H9 (cell line): Measurements from ENCODE around the gene DENND4B. TPM values are rescaled to one million over a fixed set of nuclear protein-coding genes. Genes with fewer than 3 reads are reported as not detected.

Source experiments
- DNase-seq: peaks from one replicate; pipeline ENCODE4 v3.0.0-alpha.2; 2017
- H2AFZ ChIP-seq: one replicate; pipeline ENCODE4 v1.6.1; 2013; ENCODE audit warnings: mild to moderate bottlenecking, low read length, control low read depth, moderate library complexity
- H2AK5ac ChIP-seq: 2 replicates; pipeline ENCODE4 v1.6.1; 2013; ENCODE audit warnings: low read length, control low read depth, mixed read lengths; ENCODE audit not compliant: insufficient read length
- H2BK120ac ChIP-seq: one replicate; pipeline ENCODE4 v1.6.1; 2013; ENCODE audit warnings: low read depth, mild to moderate bottlenecking, low read length, control low read depth, inconsistent platforms; ENCODE audit not compliant: poor library complexity, severe bottlenecking
- H2BK12ac ChIP-seq: 2 replicates; pipeline ENCODE4 v1.6.1; 2013; ENCODE audit warnings: low read length, control low read depth, mixed read lengths, low read depth; ENCODE audit not compliant: insufficient read length
- H2BK15ac ChIP-seq: 2 replicates; pipeline ENCODE4 v1.6.1; 2013; ENCODE audit warnings: low read depth, low read length, control low read depth
- H2BK20ac ChIP-seq: one replicate; pipeline ENCODE4 v1.6.1; 2013; ENCODE audit warnings: low read depth, mild to moderate bottlenecking, low read length, control low read depth, inconsistent platforms; ENCODE audit not compliant: poor library complexity, severe bottlenecking
- H2BK5ac ChIP-seq: 2 replicates; pipeline ENCODE4 v1.6.1; 2013; ENCODE audit warnings: low read length, control low read depth, mixed read lengths; ENCODE audit not compliant: insufficient read length
- H3K14ac ChIP-seq: 2 replicates; pipeline ENCODE4 v1.6.1; 2013; ENCODE audit warnings: low read length, control low read depth; ENCODE audit not compliant: insufficient read depth
- H3K18ac ChIP-seq: 2 replicates; pipeline ENCODE4 v1.6.1; 2013; ENCODE audit warnings: low read depth, mild to moderate bottlenecking, mixed read lengths, low read length, control low read depth; ENCODE audit not compliant: insufficient read length
- H3K23ac ChIP-seq: 2 replicates; pipeline ENCODE4 v1.6.1; 2013; ENCODE audit warnings: low read length, control low read depth, mixed read lengths, low read depth; ENCODE audit not compliant: insufficient read length
- H3K23me2 ChIP-seq: 2 replicates; pipeline ENCODE4 v1.6.1; 2013; ENCODE audit warnings: low read depth, mild to moderate bottlenecking, mixed read lengths, low read length, control low read depth; ENCODE audit not compliant: insufficient read length, poor library complexity, severe bottlenecking
- H3K27ac ChIP-seq: 2 replicates; pipeline ENCODE4 v1.5.1; 2013; ENCODE audit warnings: low read length, control low read depth, mixed read lengths, low read depth; ENCODE audit not compliant: insufficient read length
- H3K27me3 ChIP-seq: 2 replicates; pipeline ENCODE4 v1.6.1; 2013; ENCODE audit warnings: low read length, control low read depth, inconsistent platforms; ENCODE audit not compliant: insufficient read depth
- H3K4ac ChIP-seq: 2 replicates; pipeline ENCODE4 v1.6.1; 2013; ENCODE audit warnings: low read depth, mild to moderate bottlenecking, control low read depth, inconsistent platforms, low read length, moderate library complexity
- H3K4me1 ChIP-seq: 2 replicates; pipeline ENCODE4 v1.6.1; 2013; ENCODE audit warnings: low read length, control low read depth, inconsistent platforms; ENCODE audit not compliant: insufficient read depth
- H3K4me2 ChIP-seq: 2 replicates; pipeline ENCODE4 v1.6.1; 2013; ENCODE audit warnings: low read length, control low read depth, mixed read lengths; ENCODE audit not compliant: insufficient read length, insufficient read depth
- H3K56ac ChIP-seq: 2 replicates; pipeline ENCODE4 v1.6.1; 2013; ENCODE audit warnings: low read depth, mild to moderate bottlenecking, mixed read lengths, low read length, control low read depth; ENCODE audit not compliant: insufficient read length
- H3K79me1 ChIP-seq: 2 replicates; pipeline ENCODE4 v1.6.1; 2013; ENCODE audit warnings: low read depth, mild to moderate bottlenecking, moderate library complexity, low read length, control low read depth, inconsistent platforms; ENCODE audit not compliant: insufficient read depth, poor library complexity, severe bottlenecking
- H3K79me2 ChIP-seq: 2 replicates; pipeline ENCODE4 v1.6.1; 2013; ENCODE audit warnings: low read length, control low read depth, inconsistent platforms; ENCODE audit not compliant: insufficient read depth
- H3K9ac ChIP-seq: 2 replicates; pipeline ENCODE4 v1.6.1; 2013; ENCODE audit warnings: low read length, control low read depth, mixed read lengths; ENCODE audit not compliant: insufficient read length; ENCODE audit errors: extremely low read depth
- H3K9me3 ChIP-seq: one replicate; pipeline ENCODE4 v1.6.1; 2013; ENCODE audit warnings: low read depth, low read length, inconsistent platforms; ENCODE audit not compliant: control insufficient read depth
- H3T11ph ChIP-seq: one replicate; pipeline ENCODE4 v1.6.1; 2013; ENCODE audit warnings: mild to moderate bottlenecking, low read length, control low read depth, inconsistent platforms
- H4K20me1 ChIP-seq: one replicate; pipeline ENCODE4 v1.6.1; 2013; ENCODE audit not compliant: control insufficient read depth, insufficient read length, insufficient read depth
- H4K5ac ChIP-seq: 2 replicates; pipeline ENCODE4 v1.6.1; 2013; ENCODE audit warnings: low read depth, mild to moderate bottlenecking, mixed read lengths, low read length, control low read depth; ENCODE audit not compliant: insufficient read length
- H4K8ac ChIP-seq: replicated peaks from 2 replicates; pipeline ENCODE4 v1.6.1; 2013; ENCODE audit warnings: low read length, control low read depth, mixed read lengths, low read depth; ENCODE audit not compliant: insufficient read length
- H4K91ac ChIP-seq: 2 replicates; pipeline ENCODE4 v1.6.1; 2013; ENCODE audit warnings: low read depth, mild to moderate bottlenecking, moderate library complexity, mixed read lengths, low read length, control low read depth; ENCODE audit not compliant: insufficient read length
- H3K27ac Mint-ChIP-seq, 3 experiments: 2 replicates in 2 of 3; 3 replicates in 1 of 3; pipeline ENCODE4 v1.8.0; 2020 to 2021; ENCODE audit warnings: mixed read lengths in 3 of 3, mild to moderate bottlenecking in 1 of 3, moderate library complexity in 1 of 3
- H3K27me3 Mint-ChIP-seq: 2 replicates; pipeline ENCODE4 v1.8.0; 2021; ENCODE audit warnings: low read depth, mild to moderate bottlenecking, moderate library complexity, mixed read lengths
- H3K36me3 Mint-ChIP-seq, 3 experiments: 2 replicates in 2 of 3; 3 replicates in 1 of 3; pipeline ENCODE4 v1.8.0; 2020 to 2021; ENCODE audit warnings: low read depth in 3 of 3, mixed read lengths in 3 of 3; ENCODE audit not compliant: insufficient read depth in 1 of 3
- H3K4me1 Mint-ChIP-seq, 2 experiments: 2 replicates each; pipeline ENCODE4 v1.8.0; 2020; ENCODE audit warnings: mixed read lengths in 2 of 2
- H3K4me3 Mint-ChIP-seq, 2 experiments: 2 replicates in 1 of 2; 3 replicates in 1 of 2; pipeline ENCODE4 v1.8.0; 2020 to 2021; ENCODE audit warnings: mild to moderate bottlenecking in 2 of 2, mixed read lengths in 2 of 2, moderate library complexity in 1 of 2
- H3K9me3 Mint-ChIP-seq, 2 experiments: 2 replicates in 1 of 2; 3 replicates in 1 of 2; pipeline ENCODE4 v1.8.0; 2020; ENCODE audit warnings: mild to moderate bottlenecking in 2 of 2, mixed read lengths in 2 of 2, moderate library complexity in 1 of 2
- CTCF ChIP-seq: fragments of 200-600 bp; sonication (generic); conservative IDR thresholded peaks from 3 replicates; pipeline ENCODE4 v1.8.0; 2021; ENCODE audit warnings: antibody characterized with exemption, mild to moderate bottlenecking
- WGBS: extraction: QIAGEN DNeasy Blood & Tissue Kit; methylation state at CpG from one replicate; pipeline ENCODE4 v1.1.7; 2013; ENCODE audit warnings: missing lambda C conversion rate, low lambda C conversion rate, mixed read lengths; ENCODE audit not compliant: insufficient read length; ENCODE audit errors: extremely low coverage; 5-methylcytosine and 5-hydroxymethylcytosine counted together
- total RNA-seq: library from RNA; stranded (reverse); gene quantifications from 2 replicates; pipeline ENCODE4 v1.2.1, GENCODE V29; 2021

DENND4B gene
- total RNA-seq, 1 experiment from 2014 or later, result 84.6 TPM

- Histone ChIP-seq H4K5ac (peak within 1 kb of the TSS; percentile 73), H3K27ac (peak within 1 kb of the TSS; percentile 97), H3K9ac (peak within 1 kb of the TSS; percentile 96), H2AFZ (no peak within 1 kb of the TSS), H3K79me2 (peaks cover 17% of the 10 kb centered on the region; the same call in 1 of the 2 replicates), H3K4ac (no peak within 1 kb of the TSS; the same call in 1 of the 2 replicates), H3K18ac (peak within 1 kb of the TSS; percentile 74), H4K8ac (no peak within 1 kb of the TSS), H4K20me1 (no peaks in the 10 kb centered on the region), H3K27me3 (no peaks in the 10 kb centered on the region), H3K23me2 (peaks cover 29% of the 10 kb centered on the region), H2BK5ac (peak within 1 kb of the TSS; percentile 60), H3K56ac (no peak within 1 kb of the TSS), H2AK5ac (no peak within 1 kb of the TSS), H3K23ac (no peak within 1 kb of the TSS), H3K14ac (peak within 1 kb of the TSS; percentile 79; the same call in 1 of the 2 replicates), H4K91ac (peak within 1 kb of the TSS; percentile 31), H3K9me3 (no peaks in the 10 kb centered on the region), H2BK120ac (no peak within 1 kb of the TSS), H3K4me1 (no peaks in the 10 kb centered on the region), H3K4me2 (peak within 1 kb of the TSS; percentile 96), H3K79me1 (peaks cover 8% of the 10 kb centered on the region), H2BK12ac (no peak within 1 kb of the TSS), H3T11ph (no peak within 1 kb of the TSS), H2BK20ac (no peak within 1 kb of the TSS), H2BK15ac (no peak within 1 kb of the TSS)
- H3K4me3 Mint-ChIP-seq, result peak within 1 kb of the TSS; percentile 89 to 94
- WGBS, result no CpG with 5 or more reads among the region's 54 CpGs
- TF ChIP-seq CTCF, result no peak
- peak within 1 kb of the TSS; percentile 98 to 99 (median 99) for H3K27ac Mint-ChIP-seq
- H3K36me3 Mint-ChIP-seq, result peaks cover 31 to 40% (median 36%) of the 10 kb centered on the region in 3 experiments
- peak; percentile 99 for DNase-seq
- H3K27me3 Mint-ChIP-seq, result no peaks in the 10 kb centered on the region
- H3K4me1 Mint-ChIP-seq, result peaks cover 47 to 64% of the 10 kb centered on the region in 2 experiments
- peaks cover 0 to 4% of the 10 kb centered on the region in 2 experiments; a peak in 2 of 5 replicates for H3K9me3 Mint-ChIP-seq
Observed at GRCh38 chr1:153963030-153963849, 16.7 kb upstream of the DENND4B start, which contains the start of gene SLC39A1. Gene SLC39A1 (minus strand): TSS chr1:153963537. CDS start chr1:153962715, 822 bp downstream.
